IMR-90 (cell line): Measurements from ENCODE around the gene LDLRAD4.

Source experiments
- CHD1 ChIP-seq: IDR thresholded peaks from 2 replicates; pipeline ENCODE4 v1.6.1; 2012; ENCODE audit warnings: low read depth, low read length, improper control_type of control experiment
- POLR2A ChIP-seq: IDR thresholded peaks from 2 replicates; pipeline ENCODE4 v1.6.1; 2012; ENCODE audit warnings: mild to moderate bottlenecking, low read depth, low read length
- TF ChIP-seq, protein P1 (sequence below): conservative IDR thresholded peaks from 2 replicates; pipeline ENCODE4 v1.5.1; 2012; ENCODE audit warnings: mild to moderate bottlenecking, low read depth, low read length, improper control_type of control experiment
- TF ChIP-seq, protein P2 (sequence below): fragments of 150-350 bp; IDR thresholded peaks from 2 replicates; pipeline ENCODE4 v1.6.1; 2017; ENCODE audit warnings: mild to moderate bottlenecking, antibody characterized with exemption, low read length, low read depth

DNA sequence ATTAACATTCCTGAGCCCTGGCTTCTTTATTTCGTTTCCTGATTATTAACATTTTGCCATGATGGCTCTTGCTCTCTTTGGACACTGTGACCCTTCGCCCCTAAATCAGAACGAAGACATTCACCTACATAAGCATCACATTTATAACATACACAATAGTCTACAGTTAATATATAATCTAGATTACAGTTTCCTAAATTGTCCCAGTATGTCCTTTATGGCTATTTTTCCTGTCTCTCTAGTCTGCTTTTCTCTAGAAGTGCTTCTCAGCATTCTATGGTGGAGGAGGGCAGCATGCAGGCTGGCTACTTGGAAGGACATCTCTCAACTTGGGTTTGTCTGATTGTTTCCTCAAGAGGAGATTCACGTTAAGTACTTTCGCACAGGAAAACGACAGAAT is 457.9 kb downstream of the LDLRAD4 start:
- TF ChIP-seq, protein P1, sequence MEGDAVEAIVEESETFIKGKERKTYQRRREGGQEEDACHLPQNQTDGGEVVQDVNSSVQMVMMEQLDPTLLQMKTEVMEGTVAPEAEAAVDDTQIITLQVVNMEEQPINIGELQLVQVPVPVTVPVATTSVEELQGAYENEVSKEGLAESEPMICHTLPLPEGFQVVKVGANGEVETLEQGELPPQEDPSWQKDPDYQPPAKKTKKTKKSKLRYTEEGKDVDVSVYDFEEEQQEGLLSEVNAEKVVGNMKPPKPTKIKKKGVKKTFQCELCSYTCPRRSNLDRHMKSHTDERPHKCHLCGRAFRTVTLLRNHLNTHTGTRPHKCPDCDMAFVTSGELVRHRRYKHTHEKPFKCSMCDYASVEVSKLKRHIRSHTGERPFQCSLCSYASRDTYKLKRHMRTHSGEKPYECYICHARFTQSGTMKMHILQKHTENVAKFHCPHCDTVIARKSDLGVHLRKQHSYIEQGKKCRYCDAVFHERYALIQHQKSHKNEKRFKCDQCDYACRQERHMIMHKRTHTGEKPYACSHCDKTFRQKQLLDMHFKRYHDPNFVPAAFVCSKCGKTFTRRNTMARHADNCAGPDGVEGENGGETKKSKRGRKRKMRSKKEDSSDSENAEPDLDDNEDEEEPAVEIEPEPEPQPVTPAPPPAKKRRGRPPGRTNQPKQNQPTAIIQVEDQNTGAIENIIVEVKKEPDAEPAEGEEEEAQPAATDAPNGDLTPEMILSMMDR, result no peak
- TF ChIP-seq POLR2A, result no peak
- no peak for TF ChIP-seq CHD1
- TF ChIP-seq, protein P2, sequence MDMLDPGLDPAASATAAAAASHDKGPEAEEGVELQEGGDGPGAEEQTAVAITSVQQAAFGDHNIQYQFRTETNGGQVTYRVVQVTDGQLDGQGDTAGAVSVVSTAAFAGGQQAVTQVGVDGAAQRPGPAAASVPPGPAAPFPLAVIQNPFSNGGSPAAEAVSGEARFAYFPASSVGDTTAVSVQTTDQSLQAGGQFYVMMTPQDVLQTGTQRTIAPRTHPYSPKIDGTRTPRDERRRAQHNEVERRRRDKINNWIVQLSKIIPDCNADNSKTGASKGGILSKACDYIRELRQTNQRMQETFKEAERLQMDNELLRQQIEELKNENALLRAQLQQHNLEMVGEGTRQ, result no peak
